ENCODE results near the gene ARMC7. TPM values are rescaled to one million over a fixed set of nuclear protein-coding genes. Genes with fewer than 3 reads are reported as not detected.
A peak's percentile ranks its signal among the peaks of the same experiment; 100 is the strongest.
"Not testable (repeated sequence)": the region's sequence is repeated elsewhere in the genome, so short reads cannot be mapped to it uniquely, and the experiment has no call there.

ARMC7 gene
- total RNA-seq, 1 experiment from 2014 or later, result 10.9 TPM

- H3K9me3 ChIP-seq (replicated peaks); DNase-seq; H3K36me3 ChIP-seq; H3K4me3 ChIP-seq; H3K27ac ChIP-seq; H3K27me3 ChIP-seq: not testable (repeated sequence)
- H3K4me1 ChIP-seq, result peaks cover 15% of the 10 kb centered on the region
Measured at GRCh38 chr17:75072909-75073308, 36.9 kb upstream of the ARMC7 start.

- H3K9me3 ChIP-seq (replicated peaks), result no peaks in the 10 kb centered on the region
- H3K36me3 ChIP-seq, result no peaks in the 10 kb centered on the region
- no peak for DNase-seq
- H3K27ac ChIP-seq, result no peak overlapping the region
- peaks cover 19% of the 10 kb centered on the region for H3K4me1 ChIP-seq
- H3K4me3 ChIP-seq, result no peak overlapping the region
- H3K27me3 ChIP-seq, result no peaks in the 10 kb centered on the region
Measured at GRCh38 chr17:75073618-75074047, 36.1 kb upstream of the ARMC7 start.

GRCh38 chr17:75074532-75074931 lies 35.2 kb upstream of the ARMC7 start:
- H3K36me3 ChIP-seq, result no peaks in the 10 kb centered on the region
- DNase-seq, result peak; percentile 58 to 63
- no peaks in the 10 kb centered on the region for H3K9me3 ChIP-seq (replicated peaks)
- peaks cover 28% of the 10 kb centered on the region for H3K4me1 ChIP-seq
- H3K4me3 ChIP-seq, result no peak overlapping the region
- no peaks in the 10 kb centered on the region for H3K27me3 ChIP-seq
- no peak overlapping the region for H3K27ac ChIP-seq

GRCh38 chr17:75075597-75076336 lies 34.0 kb upstream of the ARMC7 start:
- H3K27ac ChIP-seq, result no peak overlapping the region
- H3K27me3 ChIP-seq, result no peaks in the 10 kb centered on the region
- H3K4me1 ChIP-seq, result peaks cover 37% of the 10 kb centered on the region
- no peaks in the 10 kb centered on the region for H3K36me3 ChIP-seq
- H3K9me3 ChIP-seq (replicated peaks), result no peaks in the 10 kb centered on the region
- DNase-seq, result no peak
- H3K4me3 ChIP-seq, result no peak overlapping the region

DNA sequence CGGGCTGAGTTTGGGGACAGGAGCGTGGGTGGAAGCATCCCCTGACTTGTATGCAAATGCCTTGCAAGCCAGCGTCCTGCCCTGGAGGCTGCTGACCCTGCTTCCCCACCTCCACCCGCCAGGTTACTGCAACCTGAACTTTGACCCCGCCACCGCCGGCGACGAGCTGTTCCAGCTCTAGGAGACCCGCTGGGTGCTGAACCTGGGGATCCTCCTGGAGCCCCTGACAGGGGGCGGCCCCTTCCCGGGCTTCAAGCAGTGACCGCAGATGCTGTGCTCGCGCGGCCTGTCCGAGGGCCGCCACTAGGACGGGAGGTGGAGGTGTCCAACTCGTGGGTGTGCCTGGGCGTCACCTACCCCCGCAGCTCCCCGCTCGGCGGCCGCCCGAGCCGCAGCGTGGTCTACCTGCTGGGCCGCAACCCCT lies 32.7 kb upstream of the ARMC7 start:
- peaks cover 48% of the 10 kb centered on the region for H3K4me1 ChIP-seq
- DNase-seq, result no peak
- no peaks in the 10 kb centered on the region for H3K36me3 ChIP-seq
- no peaks in the 10 kb centered on the region for H3K9me3 ChIP-seq (replicated peaks)
- H3K27ac ChIP-seq, result no peak overlapping the region
- H3K4me3 ChIP-seq, result no peak overlapping the region
- no peaks in the 10 kb centered on the region for H3K27me3 ChIP-seq

GRCh38 chr17:75077496-75078283 lies 32.1 kb upstream of the ARMC7 start:
- H3K4me3 ChIP-seq, result no peak overlapping the region
- no peaks in the 10 kb centered on the region for H3K9me3 ChIP-seq (replicated peaks)
- H3K4me1 ChIP-seq, result peaks cover 54% of the 10 kb centered on the region
- no peaks in the 10 kb centered on the region for H3K36me3 ChIP-seq
- DNase-seq, result no peak
- H3K27me3 ChIP-seq, result no peaks in the 10 kb centered on the region
- no peak overlapping the region for H3K27ac ChIP-seq

DNA sequence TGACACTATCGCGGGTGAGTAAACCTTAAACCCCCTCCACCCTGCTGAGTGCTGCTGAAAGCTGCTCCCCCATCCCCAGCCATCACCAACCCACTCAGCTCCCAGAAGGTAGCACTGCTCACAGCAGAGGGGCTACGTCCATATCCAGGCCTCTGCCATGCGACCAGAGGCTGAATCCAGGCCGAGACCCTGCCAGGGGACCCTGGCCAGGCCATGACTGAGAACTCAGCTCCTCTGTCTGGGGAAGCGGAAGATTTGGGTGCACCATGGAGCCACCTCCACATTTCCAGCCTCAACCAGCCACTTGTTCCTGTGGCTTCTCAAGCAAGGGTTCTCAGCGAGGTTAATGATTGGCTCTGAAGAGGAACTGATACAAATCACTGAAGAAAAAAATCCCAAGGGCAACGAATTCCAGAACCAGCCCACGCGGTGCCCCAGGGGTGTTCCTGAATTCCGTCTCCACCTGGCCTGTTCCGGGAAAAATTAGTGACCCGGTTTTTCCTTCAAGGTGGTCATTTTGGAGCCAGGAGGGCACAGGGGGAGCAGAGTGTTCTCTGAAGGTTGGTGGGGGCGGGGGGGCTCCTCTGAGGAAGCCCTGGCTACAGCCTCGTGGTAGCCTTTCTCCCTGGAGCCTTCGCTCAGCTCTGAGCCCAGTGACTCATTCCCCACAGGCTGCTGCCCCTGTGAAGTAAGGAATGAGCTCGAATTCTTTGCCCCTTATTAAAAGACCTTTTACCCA lies 31.3 kb upstream of the ARMC7 start:
- Histone ChIP-seq H3K4me1 (peaks cover 56% of the 10 kb centered on the region), H3K36me3 (no peaks in the 10 kb centered on the region), H3K4me3 (no peak overlapping the region), H3K27me3 (no peaks in the 10 kb centered on the region), H3K27ac (no peak overlapping the region), H3K9me3 (replicated peaks) (no peaks in the 10 kb centered on the region)
- peak in 1 of 2 experiments; percentile 52 for DNase-seq

GRCh38 chr17:75079023-75079373 lies 30.8 kb upstream of the ARMC7 start:
- no peaks in the 10 kb centered on the region for H3K27me3 ChIP-seq
- DNase-seq, result no peak
- no peaks in the 10 kb centered on the region for H3K36me3 ChIP-seq
- H3K4me1 ChIP-seq, result peaks cover 57% of the 10 kb centered on the region
- no peaks in the 10 kb centered on the region for H3K9me3 ChIP-seq (replicated peaks)
- H3K4me3 ChIP-seq, result no peak overlapping the region
- no peak overlapping the region for H3K27ac ChIP-seq

DNA sequence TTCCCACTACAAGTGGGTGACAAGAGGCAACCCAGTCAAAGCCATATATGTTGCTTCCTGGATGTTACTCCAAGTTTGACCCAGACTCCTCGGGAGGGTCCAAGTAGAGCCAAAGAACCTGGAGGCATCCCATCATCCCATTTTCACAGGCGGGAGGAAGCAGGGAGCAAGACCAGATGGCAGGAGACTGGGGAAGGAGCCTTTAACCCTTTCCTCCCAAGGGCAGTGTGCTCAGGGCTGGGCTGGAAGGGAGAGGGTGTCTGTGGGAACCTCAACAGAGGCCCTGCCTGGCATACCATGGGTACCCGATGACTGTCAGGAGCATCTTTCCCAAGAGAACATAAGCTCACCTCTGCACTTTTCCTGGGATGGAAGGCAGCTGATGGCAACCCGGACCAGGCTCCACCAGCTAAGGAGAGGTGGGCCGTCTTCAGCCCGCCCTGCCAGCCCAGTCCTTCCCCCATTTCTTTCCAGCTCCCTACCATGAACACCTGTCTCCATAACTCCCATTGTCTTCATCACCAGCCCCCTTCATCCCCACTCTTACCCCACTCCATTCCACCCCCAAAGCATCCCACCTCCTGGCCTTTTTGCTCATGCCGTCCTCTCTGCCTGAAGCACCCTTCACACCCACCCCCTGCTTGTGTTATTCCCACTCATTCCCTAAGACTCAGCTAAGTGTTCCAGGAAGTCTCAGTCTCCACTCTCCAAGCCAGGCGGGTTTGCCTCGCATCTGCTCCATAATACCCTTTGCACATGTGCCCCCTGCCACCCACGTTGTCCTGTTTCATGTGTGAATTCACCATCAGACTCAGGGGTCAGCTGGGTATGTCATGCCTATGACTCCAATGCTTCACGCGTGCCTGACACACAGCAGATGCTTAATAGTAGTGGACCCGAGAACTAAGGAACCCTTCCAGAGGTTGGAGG lies 27.9 kb upstream of the ARMC7 start:
- DNase-seq, result peak; percentile 56 to 66
- no peak overlapping the region for H3K4me3 ChIP-seq
- no peaks in the 10 kb centered on the region for H3K9me3 ChIP-seq (replicated peaks)
- H3K4me1 ChIP-seq, result peaks cover 53% of the 10 kb centered on the region
- H3K27ac ChIP-seq, result no peak overlapping the region
- H3K27me3 ChIP-seq, result no peaks in the 10 kb centered on the region
- H3K36me3 ChIP-seq, result no peaks in the 10 kb centered on the region

DNA sequence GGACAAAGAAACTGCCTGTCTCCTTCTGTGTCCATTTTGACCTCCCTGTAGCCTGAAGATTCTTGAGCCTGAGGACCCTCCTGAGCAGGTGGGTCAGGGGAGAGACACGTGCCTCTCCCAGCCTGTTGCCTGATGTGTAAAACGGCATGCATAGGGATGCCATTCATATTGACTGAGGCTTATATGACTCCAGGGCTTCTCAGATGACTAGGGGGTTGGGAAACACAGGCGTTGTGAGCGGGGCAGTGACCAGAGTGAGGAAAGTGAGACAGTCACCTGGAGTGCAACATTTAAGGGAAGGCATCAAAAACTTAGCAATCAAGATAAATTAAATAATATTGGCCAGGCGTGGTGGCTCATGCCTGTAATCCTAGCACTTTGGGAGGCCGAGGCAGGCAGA lies 27.1 kb upstream of the ARMC7 start:
- no peak for DNase-seq
- Histone ChIP-seq H3K36me3 (no peaks in the 10 kb centered on the region), H3K4me3 (no peak overlapping the region), H3K4me1 (peaks cover 53% of the 10 kb centered on the region), H3K9me3 (replicated peaks) (no peaks in the 10 kb centered on the region), H3K27ac (no peak overlapping the region), H3K27me3 (no peaks in the 10 kb centered on the region)

DNA sequence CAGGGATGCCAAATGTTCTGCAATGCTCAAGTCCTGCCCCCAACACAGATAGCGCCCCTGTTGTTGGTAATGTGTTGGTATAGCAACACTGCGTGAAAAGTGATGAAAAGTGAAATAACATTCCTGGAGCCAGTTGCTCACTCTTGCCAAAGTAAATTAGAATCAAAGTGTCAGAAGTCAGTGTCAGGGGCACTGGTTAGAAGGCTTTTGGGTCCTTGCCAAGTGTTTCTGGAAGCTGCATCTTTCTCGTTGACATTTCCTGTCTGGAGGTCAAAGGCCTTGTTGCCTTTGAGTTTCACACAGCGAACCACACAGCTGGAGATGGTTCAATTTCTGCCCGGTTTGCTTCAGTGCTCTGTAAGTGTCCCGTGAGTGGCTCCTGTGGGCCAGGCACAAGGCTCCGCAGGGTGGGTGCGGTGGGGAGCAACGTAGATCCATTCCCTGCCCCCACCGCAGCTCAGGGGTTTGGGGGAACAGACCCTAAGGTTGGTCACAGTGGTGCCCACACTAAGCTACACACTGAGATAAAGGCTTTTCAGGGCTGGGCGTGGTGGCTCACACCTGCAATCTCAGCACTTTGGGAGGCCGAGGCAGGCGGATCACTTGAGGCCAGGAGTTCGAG lies 25.6 kb upstream of the ARMC7 start:
- Histone ChIP-seq H3K36me3 (no peaks in the 10 kb centered on the region), H3K4me1 (peaks cover 39% of the 10 kb centered on the region), H3K27me3 (no peaks in the 10 kb centered on the region), H3K4me3 (no peak overlapping the region), H3K9me3 (replicated peaks) (no peaks in the 10 kb centered on the region), H3K27ac (no peak overlapping the region)
- peak in 1 of 2 experiments; percentile 52 for DNase-seq

DNA sequence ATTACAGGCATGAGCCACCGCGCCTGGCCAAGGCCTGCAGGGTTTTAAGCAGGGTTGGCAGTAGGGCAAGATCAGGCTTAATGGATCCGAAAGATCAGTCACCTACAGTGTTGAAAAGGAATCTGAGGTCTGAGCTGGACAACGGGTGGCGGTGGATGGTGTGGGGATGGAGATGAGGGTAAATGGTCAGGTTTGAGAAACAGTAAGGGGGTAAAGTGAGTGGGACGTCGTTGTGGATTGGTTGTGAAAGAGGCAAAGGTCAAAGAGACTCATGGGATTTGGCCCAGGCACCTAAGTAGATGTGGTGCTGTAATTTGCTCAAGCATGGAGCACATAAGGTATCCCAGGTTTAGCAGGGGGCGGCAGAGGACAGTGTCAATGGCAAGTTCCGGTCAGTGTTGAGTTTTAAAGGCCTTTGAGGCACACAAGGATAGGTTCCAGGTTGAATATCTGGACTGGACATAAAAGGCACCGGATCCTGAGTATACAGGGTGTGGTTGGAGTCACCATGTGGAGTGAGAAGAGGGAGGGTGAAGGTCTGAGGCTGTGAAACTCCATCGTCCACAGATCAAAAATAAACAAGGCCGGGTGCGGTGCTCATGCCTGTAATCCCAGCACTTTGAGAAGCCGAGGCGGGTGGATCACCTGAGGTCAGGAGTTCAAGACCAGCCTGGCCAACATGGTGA lies 23.1 kb upstream of the ARMC7 start:
- H3K36me3 ChIP-seq, result no peaks in the 10 kb centered on the region
- H3K27ac ChIP-seq, result no peak overlapping the region

DNA sequence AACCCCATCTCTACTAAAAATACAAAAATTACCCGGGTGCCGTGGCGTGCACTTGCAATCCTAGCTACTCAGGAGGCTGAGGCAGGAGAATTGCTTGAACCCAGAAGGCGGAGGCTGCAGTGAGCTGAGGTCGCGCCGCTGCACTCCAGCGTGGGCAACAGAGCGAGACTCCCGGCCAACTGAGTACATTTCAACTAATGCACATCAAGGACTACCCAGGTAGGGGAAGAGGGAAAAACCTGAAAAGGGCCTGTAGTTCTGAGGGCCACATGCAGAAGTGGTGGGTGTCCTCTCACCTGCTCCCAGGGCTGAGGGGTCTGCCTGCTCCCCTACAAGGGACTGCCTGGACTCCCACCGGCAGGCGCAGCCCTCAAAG lies 22.6 kb upstream of the ARMC7 start:
- no peaks in the 10 kb centered on the region for H3K9me3 ChIP-seq (replicated peaks)
- H3K27ac ChIP-seq, result no peak overlapping the region
- H3K27me3 ChIP-seq, result no peaks in the 10 kb centered on the region

More for the DNA sequence above, 23.1 kb upstream of the ARMC7 start:
- Histone ChIP-seq H3K4me3 (no peak overlapping the region), H3K27me3 (no peaks in the 10 kb centered on the region), H3K4me1 (peaks cover 29% of the 10 kb centered on the region), H3K9me3 (replicated peaks) (no peaks in the 10 kb centered on the region)
- DNase-seq, result no peak

More for the DNA sequence above, 22.6 kb upstream of the ARMC7 start:
- Histone ChIP-seq H3K4me1 (peaks cover 28% of the 10 kb centered on the region), H3K4me3 (no peak overlapping the region), H3K36me3 (no peaks in the 10 kb centered on the region)
- DNase-seq, result no peak

Measured in SJCRH30 (cell line).